IMR-90 (cell line): ENCODE results near the gene CDC7. TPM values are rescaled to one million over a fixed set of nuclear protein-coding genes. Genes with fewer than 3 reads are reported as not detected.

ENCODE experiments used
- ATAC-seq: fragments of 200-7000 bp; cut with Tn5 transposase; 2 replicates; pipeline ENCODE4 v1.9.1; 2020; ENCODE audit warnings: low read depth, mild to moderate bottlenecking, moderate library complexity
- BruUV-seq: library from RNA; stranded (reverse); fragments of 400-500 nt; replicated peaks from 2 replicates; lab custom pipeline; 2021; lab: Mats Ljungman, UMichigan
- CTCF ChIA-PET: fragments of 300-600 bp; formaldehyde crosslinking; extraction: SDS; loops from one replicate; lab custom pipeline; 2021; ENCODE audit warnings: antibody characterized with exemption; lab: Yijun Ruan, JAX
- POLR2A ChIA-PET: fragments of 300-600 bp; sonication (Branson Sonifier 250); formaldehyde crosslinking; loops from one replicate; lab custom pipeline; 2022; ENCODE audit warnings: antibody characterized with exemption; ENCODE audit not compliant: unreplicated experiment; lab: Charles Lee
- DNase-seq: peaks from one replicate; pipeline ENCODE4 v3.0.0; 2013
- H2AFZ ChIP-seq: replicated peaks from 2 replicates; pipeline ENCODE3; 2013; ENCODE audit warnings: low read length, mild to moderate bottlenecking; ENCODE audit not compliant: poor library complexity
- H2AK5ac ChIP-seq: 2 replicates; pipeline ENCODE4 v1.6.1; 2013; ENCODE audit warnings: low read depth, low read length, inconsistent platforms
- H2AK9ac ChIP-seq: replicated peaks from 2 replicates; pipeline ENCODE3; 2013; ENCODE audit warnings: mild to moderate bottlenecking, low read depth, low read length, moderate library complexity; ENCODE audit not compliant: poor library complexity
- H2BK120ac ChIP-seq: 2 replicates; pipeline ENCODE4 v1.6.1; 2013; ENCODE audit warnings: low read depth, low read length, inconsistent platforms
- H2BK15ac ChIP-seq: 3 replicates; pipeline ENCODE4 v1.6.1; 2013; ENCODE audit warnings: low read depth, low read length, inconsistent platforms
- H2BK20ac ChIP-seq: 2 replicates; pipeline ENCODE4 v1.6.1; 2013; ENCODE audit warnings: low read depth, mild to moderate bottlenecking, inconsistent platforms, low read length, moderate library complexity
- H2BK5ac ChIP-seq: 2 replicates; pipeline ENCODE4 v1.6.1; 2013; ENCODE audit warnings: mild to moderate bottlenecking, low read depth, low read length, inconsistent platforms; ENCODE audit not compliant: poor library complexity, severe bottlenecking
- H3K14ac ChIP-seq: replicated peaks from 2 replicates; pipeline ENCODE4 v1.6.1; 2013; ENCODE audit warnings: low read depth, low read length, inconsistent platforms
- H3K18ac ChIP-seq: 2 replicates; pipeline ENCODE4 v1.6.1; 2013; ENCODE audit warnings: low read depth, low read length, control low read depth
- H3K23ac ChIP-seq: 2 replicates; pipeline ENCODE4 v1.6.1; 2013; ENCODE audit warnings: low read depth, low read length, inconsistent platforms
- H3K27ac ChIP-seq: 2 replicates; pipeline ENCODE4 v1.5.1; 2013; ENCODE audit warnings: mild to moderate bottlenecking, control low read depth, low read length; ENCODE audit not compliant: insufficient read depth
- H3K27me3 ChIP-seq: 2 replicates; pipeline ENCODE4 v1.6.1; 2013; ENCODE audit warnings: low read length; ENCODE audit not compliant: control insufficient read depth, insufficient read depth
- H3K36me3 ChIP-seq: 2 replicates; pipeline ENCODE4 v1.6.1; 2013; ENCODE audit warnings: low read length, mixed read lengths; ENCODE audit not compliant: control insufficient read depth, insufficient read depth
- H3K4ac ChIP-seq: 2 replicates; pipeline ENCODE4 v1.6.1; 2013; ENCODE audit warnings: low read depth, low read length, inconsistent platforms
- H3K4me1 ChIP-seq: 2 replicates; pipeline ENCODE4 v1.6.1; 2013; ENCODE audit warnings: low read length, mixed read lengths; ENCODE audit not compliant: control insufficient read depth, insufficient read depth
- H3K4me2 ChIP-seq: 2 replicates; pipeline ENCODE4 v1.6.1; 2013; ENCODE audit warnings: low read depth, mild to moderate bottlenecking, control low read depth, low read length, moderate library complexity
- H3K4me3 ChIP-seq: 2 replicates; pipeline ENCODE4 v1.5.1; 2013; ENCODE audit warnings: low read depth, mild to moderate bottlenecking, control low read depth, low read length, moderate library complexity; ENCODE audit not compliant: insufficient read depth
- H3K56ac ChIP-seq: 2 replicates; pipeline ENCODE4 v1.6.1; 2013; ENCODE audit warnings: low read length, inconsistent platforms; ENCODE audit not compliant: insufficient read depth; ENCODE audit errors: extremely low read depth
- H3K79me1 ChIP-seq, 2 experiments: 2 replicates each; pipeline ENCODE4 v1.6.1; 2013; ENCODE audit warnings: low read length in 2 of 2, inconsistent platforms in 1 of 2, low read depth in 1 of 2
- H3K9ac ChIP-seq: 2 replicates; pipeline ENCODE4 v1.6.1; 2013; ENCODE audit warnings: low read depth, low read length, control low read depth
- H3K9me1 ChIP-seq: 2 replicates; pipeline ENCODE4 v1.6.1; 2013; ENCODE audit warnings: low read length, inconsistent platforms; ENCODE audit not compliant: insufficient read depth
- H3K9me3 ChIP-seq: 2 replicates; pipeline ENCODE4 v1.6.1; 2013; ENCODE audit warnings: low read length; ENCODE audit not compliant: control insufficient read depth, insufficient read depth
- H4K20me1 ChIP-seq: 2 replicates; pipeline ENCODE4 v1.6.1; 2013; ENCODE audit warnings: low read length, inconsistent platforms; ENCODE audit not compliant: insufficient read depth
- H4K5ac ChIP-seq: 2 replicates; pipeline ENCODE4 v1.6.1; 2013; ENCODE audit warnings: mild to moderate bottlenecking, low read depth, low read length, control low read depth
- H4K8ac ChIP-seq, 2 experiments: 2 replicates each; pipeline ENCODE4 v1.6.1; 2013; ENCODE audit warnings: low read depth in 2 of 2, low read length in 2 of 2, control low read depth in 1 of 2, inconsistent platforms in 1 of 2
- H4K91ac ChIP-seq: 2 replicates; pipeline ENCODE4 v1.6.1; 2013; ENCODE audit warnings: low read depth, low read length, inconsistent platforms; ENCODE audit not compliant: insufficient read depth
- BHLHE40 ChIP-seq: fragments of 150-350 bp; IDR thresholded peaks from 2 replicates; pipeline ENCODE4 v1.6.1; 2016; ENCODE audit warnings: mild to moderate bottlenecking, low read depth, low read length
- CEBPB ChIP-seq: IDR thresholded peaks from 2 replicates; pipeline ENCODE4 v1.6.1; 2012; ENCODE audit warnings: low read depth, low read length, improper control_type of control experiment
- CHD1 ChIP-seq: IDR thresholded peaks from 2 replicates; pipeline ENCODE4 v1.6.1; 2012; ENCODE audit warnings: low read depth, low read length, improper control_type of control experiment
- ELK1 ChIP-seq: fragments of 150-350 bp; IDR thresholded peaks from 2 replicates; pipeline ENCODE4 v1.6.1; 2016; ENCODE audit warnings: low read depth, mild to moderate bottlenecking, low read length, moderate library complexity, borderline replicate concordance
- FOS ChIP-seq: fragments of 150-350 bp; IDR thresholded peaks from 2 replicates; pipeline ENCODE4 v1.6.1; 2016; ENCODE audit warnings: low read depth, low read length
- MAFK ChIP-seq: IDR thresholded peaks from 2 replicates; pipeline ENCODE4 v1.6.1; 2012; ENCODE audit warnings: low read depth, low read length, improper control_type of control experiment
- MAZ ChIP-seq: IDR thresholded peaks from 2 replicates; pipeline ENCODE4 v1.6.1; 2012; ENCODE audit warnings: low read depth, mild to moderate bottlenecking, low read length, improper control_type of control experiment, moderate library complexity, borderline replicate concordance
- MXI1 ChIP-seq: IDR thresholded peaks from 2 replicates; pipeline ENCODE4 v1.6.1; 2012; ENCODE audit warnings: low read depth, mild to moderate bottlenecking, low read length, moderate library complexity, borderline replicate concordance
- NFE2L2 ChIP-seq: fragments of 150-350 bp; IDR thresholded peaks from 2 replicates; pipeline ENCODE4 v1.6.1; 2016; ENCODE audit warnings: low read depth, mild to moderate bottlenecking, low read length
- POLR2A ChIP-seq: IDR thresholded peaks from 2 replicates; pipeline ENCODE4 v1.6.1; 2012; ENCODE audit warnings: mild to moderate bottlenecking, low read depth, low read length
- RAD21 ChIP-seq: IDR thresholded peaks from 2 replicates; pipeline ENCODE4 v1.6.1; 2012; ENCODE audit warnings: low read length, improper control_type of control experiment
- RCOR1 ChIP-seq: IDR thresholded peaks from 2 replicates; pipeline ENCODE4 v1.6.1; 2012; ENCODE audit warnings: mild to moderate bottlenecking, low read length, improper control_type of control experiment; ENCODE audit not compliant: insufficient replicate concordance
- RFX5 ChIP-seq: IDR thresholded peaks from 2 replicates; pipeline ENCODE4 v1.8.0; 2012; ENCODE audit warnings: low read depth, mild to moderate bottlenecking, low read length, moderate library complexity
- SMC3 ChIP-seq: fragments of 150-350 bp; IDR thresholded peaks from 2 replicates; pipeline ENCODE4 v1.6.1; 2016; ENCODE audit warnings: low read depth, mild to moderate bottlenecking, antibody characterized with exemption, low read length, moderate library complexity
- WGBS, 2 experiments: methylation state at CpG; one replicate each; pipeline versions ENCODE4 v1.1.5 to v1.1.7; 2013; ENCODE audit warnings: missing lambda C conversion rate in 2 of 2; ENCODE audit not compliant: insufficient read length in 1 of 2; ENCODE audit errors: extremely low coverage in 2 of 2; 5-methylcytosine and 5-hydroxymethylcytosine counted together
- dilution Hi-C: fragments of 300-500 bp; cut with HindIII; formaldehyde crosslinking; loops from one replicate; pipeline ENCODE4 v1.14.3; 2018; ENCODE audit warnings: low sequenced_read_pairs; ENCODE audit not compliant: unreplicated experiment
- in situ Hi-C: fragments of 300-500 bp; cut with MboI; formaldehyde crosslinking; loops from 3 replicates; pipeline ENCODE4 v1.14.3; 2019; ENCODE audit warnings: low sequenced_read_pairs, inconsistent platforms, mixed read lengths
- intact Hi-C: fragments of 100-400 bp; cut with micrococcal nuclease; formaldehyde crosslinking; loops from 2 replicates; pipeline ENCODE4 v1.10.0; 2022
- polyA plus RNA-seq, 3 experiments: library from polyadenylated mRNA; depleted of rRNA; stranded (reverse); fragments of >200 nt; gene quantifications; 2 replicates each; pipeline ENCODE4 v1.2.3, GENCODE V29; 2012; ENCODE audit warnings: low replicate concordance in 1 of 3
- total RNA-seq: library from RNA; depleted of rRNA; stranded (reverse); fragments of >200 nt; gene quantifications from 2 replicates; pipeline ENCODE4 v1.2.3, GENCODE V29; 2012
- TF ChIP-seq, protein P1 (sequence below): conservative IDR thresholded peaks from 2 replicates; pipeline ENCODE4 v1.5.1; 2012; ENCODE audit warnings: mild to moderate bottlenecking, low read depth, low read length, improper control_type of control experiment
- TF ChIP-seq, protein P2 (sequence below): fragments of 150-350 bp; IDR thresholded peaks from 2 replicates; pipeline ENCODE4 v1.6.1; 2017; ENCODE audit warnings: mild to moderate bottlenecking, antibody characterized with exemption, low read length, low read depth

CDC7 gene
- total and polyA plus RNA-seq, 2 of the 4 experiments (the other 2 are of a cell fraction): 4.3 to 4.7 TPM

DNA sequence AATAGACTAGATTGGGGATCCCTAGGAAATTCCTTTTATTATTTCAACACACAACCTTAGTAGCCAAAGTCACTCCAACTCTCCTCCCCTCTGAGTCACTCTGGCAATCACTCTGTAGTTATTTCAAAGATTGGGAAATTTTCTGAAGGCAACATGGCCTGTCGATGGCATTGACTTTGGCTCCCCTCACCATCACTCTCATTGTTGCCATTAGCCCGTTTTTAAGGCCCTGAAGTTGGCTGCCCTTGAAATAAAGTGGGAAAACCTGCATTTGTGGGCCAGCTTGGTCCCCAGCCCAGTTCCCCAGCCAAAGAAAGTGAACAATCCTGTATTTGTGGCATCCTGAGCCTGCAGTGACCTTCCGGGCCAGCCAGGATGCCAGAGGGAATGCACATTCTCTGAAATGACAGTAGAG, 52.5 kb downstream of the CDC7 start:
- H2AK9ac ChIP-seq: no peak overlapping the region
- H4K5ac ChIP-seq: no peak overlapping the region
- H4K91ac ChIP-seq: 0 out of 2 replicates have a peak overlapping the region, but pooled peaks have one; percentile 17
- H3K9ac ChIP-seq: no peak overlapping the region
- no peak overlapping the region for H3K4me2 ChIP-seq
- peak overlapping the region; percentile 48 for H2AFZ ChIP-seq
- ChIA-PET CTCF (interaction anchor here (0.6 to 1.1 kb wide), 2 partner anchors 277 to 651 kb away, joined by 3 to 5 read pairs; no protein-coding TSS in a partner anchor), POLR2A (interaction anchor here (0.6 kb wide), 1 partner anchor 1011 kb away, joined by 7 read pairs; no protein-coding TSS in a partner anchor)
- H2BK20ac ChIP-seq: no peak overlapping the region
- no peaks in the 10 kb centered on the region; the same call in 1 of the 2 replicates for H3K27me3 ChIP-seq
- 0 out of 2 replicates have a peak overlapping the region, but pooled peaks have one; percentile 5 for H3K18ac ChIP-seq
- peaks cover 16% of the 10 kb centered on the region for H3K4me1 ChIP-seq
- dilution Hi-C loops: no loop called here
- 0 out of 3 replicates have a peak overlapping the region, but pooled peaks have one; percentile 19 for H2BK15ac ChIP-seq
- peak overlapping the region; percentile 4; the same call in 1 of the 2 replicates for H2BK120ac ChIP-seq
- no peak overlapping the region for H3K23ac ChIP-seq
- in situ Hi-C loops: no loop called here
- WGBS, 2 experiments: 100% methylated on average over 1 of the region's 3 CpGs; no CpG with 5 or more reads in 1 of the 2 experiments
- ATAC-seq (peak; percentile 61), DNase-seq (peak; percentile 80)
- no peaks in the 10 kb centered on the region for H3K36me3 ChIP-seq
- peaks cover 20% of the 10 kb centered on the region for H3K9me1 ChIP-seq
- intact Hi-C loops: no loop called here
- TF ChIP-seq POLR2A (no peak), CEBPB (peak; percentile 91), SMC3 (no peak), RFX5 (no peak), MXI1 (no peak), FOS (peak; percentile 69), ELK1 (no peak), MAZ (peak; percentile 60; the same call in 1 of the 2 replicates), BHLHE40 (no peak), RAD21 (no peak), NFE2L2 (no peak), CHD1 (no peak), RCOR1 (no peak), MAFK (no peak)
- TF ChIP-seq, protein P1, sequence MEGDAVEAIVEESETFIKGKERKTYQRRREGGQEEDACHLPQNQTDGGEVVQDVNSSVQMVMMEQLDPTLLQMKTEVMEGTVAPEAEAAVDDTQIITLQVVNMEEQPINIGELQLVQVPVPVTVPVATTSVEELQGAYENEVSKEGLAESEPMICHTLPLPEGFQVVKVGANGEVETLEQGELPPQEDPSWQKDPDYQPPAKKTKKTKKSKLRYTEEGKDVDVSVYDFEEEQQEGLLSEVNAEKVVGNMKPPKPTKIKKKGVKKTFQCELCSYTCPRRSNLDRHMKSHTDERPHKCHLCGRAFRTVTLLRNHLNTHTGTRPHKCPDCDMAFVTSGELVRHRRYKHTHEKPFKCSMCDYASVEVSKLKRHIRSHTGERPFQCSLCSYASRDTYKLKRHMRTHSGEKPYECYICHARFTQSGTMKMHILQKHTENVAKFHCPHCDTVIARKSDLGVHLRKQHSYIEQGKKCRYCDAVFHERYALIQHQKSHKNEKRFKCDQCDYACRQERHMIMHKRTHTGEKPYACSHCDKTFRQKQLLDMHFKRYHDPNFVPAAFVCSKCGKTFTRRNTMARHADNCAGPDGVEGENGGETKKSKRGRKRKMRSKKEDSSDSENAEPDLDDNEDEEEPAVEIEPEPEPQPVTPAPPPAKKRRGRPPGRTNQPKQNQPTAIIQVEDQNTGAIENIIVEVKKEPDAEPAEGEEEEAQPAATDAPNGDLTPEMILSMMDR: no peak
- TF ChIP-seq, protein P2, sequence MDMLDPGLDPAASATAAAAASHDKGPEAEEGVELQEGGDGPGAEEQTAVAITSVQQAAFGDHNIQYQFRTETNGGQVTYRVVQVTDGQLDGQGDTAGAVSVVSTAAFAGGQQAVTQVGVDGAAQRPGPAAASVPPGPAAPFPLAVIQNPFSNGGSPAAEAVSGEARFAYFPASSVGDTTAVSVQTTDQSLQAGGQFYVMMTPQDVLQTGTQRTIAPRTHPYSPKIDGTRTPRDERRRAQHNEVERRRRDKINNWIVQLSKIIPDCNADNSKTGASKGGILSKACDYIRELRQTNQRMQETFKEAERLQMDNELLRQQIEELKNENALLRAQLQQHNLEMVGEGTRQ: no peak
- H2AK5ac ChIP-seq: no peak overlapping the region
- no peaks in the 10 kb centered on the region for H3K79me1 ChIP-seq
- 0 out of 2 replicates have a peak overlapping the region, but pooled peaks have one; percentile 10 for H3K14ac ChIP-seq
- H4K20me1 ChIP-seq: no peaks in the 10 kb centered on the region
- no peak overlapping the region for H3K4me3 ChIP-seq
- no peak overlapping the region for H3K56ac ChIP-seq
- H3K9me3 ChIP-seq: no peaks in the 10 kb centered on the region
- BruUV-seq: no TSS peak
- H3K4ac ChIP-seq: peak overlapping the region; percentile 45; the same call in 1 of the 2 replicates
- H4K8ac ChIP-seq: no peak overlapping the region
- no peak overlapping the region for H2BK5ac ChIP-seq
- no peak overlapping the region for H3K27ac ChIP-seq
